Mucosa of rectum (tissue), 2 donors: ENCODE results near the gene RASGRF2.

ENCODE experiments used
- H3K27ac ChIP-seq, 2 donors: one replicate each; pipeline ENCODE4 v1.7.0; 2013; ENCODE audit warnings: inconsistent platforms in 2 of 2, low read depth in 2 of 2, low read length in 2 of 2
- H3K27me3 ChIP-seq, 2 donors: one replicate each; pipeline ENCODE4 v1.7.0; 2013; ENCODE audit warnings: low read length in 2 of 2; ENCODE audit not compliant: control insufficient read depth in 2 of 2, insufficient read depth in 2 of 2
- H3K36me3 ChIP-seq, 2 donors: one replicate each; pipeline ENCODE4 v1.7.0; 2013; ENCODE audit warnings: low read length in 2 of 2; ENCODE audit not compliant: control insufficient read depth in 2 of 2, insufficient read depth in 2 of 2
- H3K4me1 ChIP-seq, 2 donors: one replicate each; pipeline ENCODE4 v1.7.0; 2013; ENCODE audit warnings: low read length in 2 of 2, mild to moderate bottlenecking in 1 of 2; ENCODE audit not compliant: control insufficient read depth in 2 of 2, insufficient read depth in 2 of 2
- H3K4me3 ChIP-seq, 2 donors: one replicate each; pipeline ENCODE4 v1.7.0; 2013; ENCODE audit warnings: low read length in 2 of 2
- H3K9ac ChIP-seq, 2 donors: one replicate each; pipeline ENCODE4 v1.7.0; 2013; ENCODE audit warnings: low read length in 2 of 2, low read depth in 1 of 2, mild to moderate bottlenecking in 1 of 2
- H3K9me3 ChIP-seq, 2 donors: one replicate each; pipeline ENCODE4 v1.7.0; 2013; ENCODE audit warnings: low read length in 2 of 2; ENCODE audit not compliant: control insufficient read depth in 2 of 2
- donor health status: healthy.
- donor health status: Normal muscosa, but diverticular disease.

Gene RASGRF2

DNA sequence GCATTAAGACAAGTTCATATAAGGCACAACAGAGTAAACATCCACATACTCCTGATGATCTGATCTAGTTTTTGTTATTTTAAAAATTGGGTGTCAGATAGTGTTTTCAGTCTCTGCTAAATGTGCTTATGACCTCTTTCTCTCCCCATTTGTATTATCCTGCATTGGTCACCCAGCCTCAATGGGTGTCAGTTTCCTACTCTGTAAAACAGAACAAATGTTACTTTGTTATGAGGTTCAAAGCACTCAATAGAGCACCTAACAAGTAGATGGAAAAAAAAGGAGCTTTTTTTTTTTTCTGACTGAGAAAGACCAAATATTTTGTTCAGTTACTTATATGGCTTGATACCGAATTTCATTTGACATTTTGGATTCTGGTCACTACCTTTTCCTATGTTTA lies 33.6 kb upstream of the RASGRF2 start:
- no peaks in the 10 kb centered on the region for H3K27me3 ChIP-seq
- no peak overlapping the region for H3K4me3 ChIP-seq
- H3K36me3 ChIP-seq: no peaks in the 10 kb centered on the region
- no peaks in the 10 kb centered on the region for H3K4me1 ChIP-seq
- no peaks in the 10 kb centered on the region for H3K9me3 ChIP-seq
- H3K27ac ChIP-seq: no peak overlapping the region
- no peak overlapping the region for H3K9ac ChIP-seq

DNA sequence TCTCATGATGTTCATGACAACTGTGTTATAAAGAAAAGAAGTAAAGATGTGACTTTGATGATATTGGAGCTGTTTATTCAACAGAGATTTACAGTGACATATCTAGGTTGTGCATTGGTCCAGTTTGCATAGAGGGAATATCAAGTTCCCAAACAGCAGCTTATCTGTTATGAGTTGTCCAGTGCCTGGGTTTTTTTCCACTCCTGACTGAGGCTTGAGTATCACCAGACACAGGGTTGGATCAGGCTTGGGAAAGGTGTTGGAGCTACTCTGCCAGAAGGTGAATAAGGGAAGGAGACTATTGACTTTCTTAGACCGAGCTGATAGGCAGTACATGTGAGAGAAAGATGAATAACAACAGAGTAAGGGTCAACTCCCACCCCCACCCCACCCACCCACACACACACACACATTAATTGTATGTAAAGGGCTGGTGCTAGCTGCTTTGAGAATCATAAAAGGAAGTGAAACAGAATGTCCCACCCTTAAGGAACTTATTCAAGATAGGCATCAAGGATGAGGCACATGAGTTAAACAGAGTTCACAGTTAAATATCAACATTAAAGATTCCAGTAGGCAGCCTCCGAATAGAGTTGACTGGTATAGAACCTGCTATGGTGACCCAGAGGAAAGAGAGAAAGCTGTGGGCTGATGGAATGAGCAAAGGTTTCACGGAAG lies 33.0 kb upstream of the RASGRF2 start:
- H3K36me3 ChIP-seq: no peaks in the 10 kb centered on the region
- no peaks in the 10 kb centered on the region for H3K4me1 ChIP-seq
- no peaks in the 10 kb centered on the region for H3K27me3 ChIP-seq
- no peak overlapping the region for H3K27ac ChIP-seq
- H3K9me3 ChIP-seq: no peaks in the 10 kb centered on the region
- no peak overlapping the region for H3K4me3 ChIP-seq
- H3K9ac ChIP-seq: no peak overlapping the region

DNA sequence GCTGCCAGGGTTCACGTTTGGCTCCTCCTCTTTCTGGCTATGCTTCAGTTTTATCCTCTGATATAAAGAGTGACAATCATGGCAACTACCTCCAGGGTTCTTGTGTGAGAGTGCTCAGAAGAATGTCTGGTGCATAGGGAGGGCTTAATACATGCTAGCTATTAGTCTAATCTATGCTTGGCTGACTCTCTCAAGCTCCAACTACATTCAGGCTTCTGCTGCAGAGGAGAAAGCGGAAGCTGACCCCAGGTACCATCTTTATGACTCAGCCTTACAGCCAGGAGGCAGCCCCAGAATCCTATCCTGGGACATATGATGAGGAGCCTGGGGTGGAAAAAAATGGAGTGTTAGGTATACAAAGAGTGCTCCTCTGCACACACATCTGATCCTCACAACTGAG lies 32.1 kb upstream of the RASGRF2 start:
- Histone ChIP-seq H3K9ac (no peak overlapping the region), H3K27ac (no peak overlapping the region), H3K4me3 (no peak overlapping the region), H3K4me1 (no peaks in the 10 kb centered on the region), H3K36me3 (no peaks in the 10 kb centered on the region), H3K9me3 (no peaks in the 10 kb centered on the region), H3K27me3 (no peaks in the 10 kb centered on the region)

DNA sequence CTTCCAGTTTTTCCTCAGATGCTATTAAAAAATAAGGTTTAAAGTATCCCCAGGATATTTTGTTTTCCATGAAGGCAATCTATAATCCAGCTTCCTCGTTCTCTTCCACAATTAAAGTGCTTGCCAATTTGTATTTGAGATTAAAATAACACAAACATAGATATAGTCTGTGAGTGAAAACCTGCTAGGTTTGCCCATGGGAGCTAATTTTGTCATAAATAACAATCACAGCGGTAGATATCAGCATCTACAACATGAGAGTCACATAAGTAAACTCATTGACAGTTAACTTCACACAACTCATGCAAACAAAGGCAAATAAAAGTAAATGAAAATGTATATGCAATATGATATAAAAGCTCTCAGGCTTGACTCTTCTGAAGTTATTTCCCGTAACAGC lies 29.2 kb upstream of the RASGRF2 start:
- Histone ChIP-seq H3K9ac (no peak overlapping the region), H3K27me3 (no peaks in the 10 kb centered on the region), H3K27ac (no peak overlapping the region), H3K4me3 (no peak overlapping the region), H3K9me3 (no peaks in the 10 kb centered on the region), H3K36me3 (no peaks in the 10 kb centered on the region), H3K4me1 (no peaks in the 10 kb centered on the region)

DNA sequence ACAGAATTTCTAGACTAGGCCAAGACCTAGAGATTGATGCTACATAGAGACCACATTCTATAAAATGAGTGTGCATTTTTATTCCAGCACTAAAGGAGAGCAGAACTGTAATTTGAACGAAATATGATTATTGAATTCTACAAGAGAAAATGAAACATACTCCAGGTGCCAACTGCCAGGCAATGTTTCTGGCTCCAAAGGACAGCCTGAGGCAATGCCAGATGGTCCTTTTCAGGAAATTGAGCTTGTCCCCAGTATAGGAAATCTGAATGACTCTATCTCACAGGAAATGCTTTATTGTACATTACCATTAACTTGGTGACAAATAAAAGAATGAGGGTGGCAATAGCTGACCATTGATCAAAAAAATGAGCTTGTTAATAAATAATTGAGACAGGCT lies 28.8 kb upstream of the RASGRF2 start:
- no peak overlapping the region for H3K27ac ChIP-seq
- no peaks in the 10 kb centered on the region for H3K27me3 ChIP-seq
- H3K9ac ChIP-seq: no peak overlapping the region
- H3K36me3 ChIP-seq: no peaks in the 10 kb centered on the region
- no peaks in the 10 kb centered on the region for H3K4me1 ChIP-seq
- no peak overlapping the region for H3K4me3 ChIP-seq
- no peaks in the 10 kb centered on the region for H3K9me3 ChIP-seq

DNA sequence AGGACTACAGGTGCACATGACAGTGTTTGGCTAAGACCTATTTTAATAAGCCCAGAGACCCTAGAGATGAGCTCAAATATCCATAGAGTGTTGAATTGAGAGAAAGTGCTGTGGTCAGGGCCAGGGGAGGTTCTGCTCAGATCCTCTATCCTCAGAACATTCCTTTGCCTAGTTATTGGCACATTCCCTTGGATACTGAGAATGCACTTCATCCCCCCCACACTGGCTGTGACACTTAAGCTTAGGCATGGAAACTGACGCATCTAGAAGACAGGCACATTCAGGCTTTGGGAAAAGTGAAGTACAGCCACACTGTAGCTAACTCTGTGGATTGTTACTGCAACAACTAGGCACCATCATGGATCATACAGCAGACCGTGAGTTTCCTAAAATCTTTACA lies 27.1 kb upstream of the RASGRF2 start:
- no peaks in the 10 kb centered on the region for H3K4me1 ChIP-seq
- no peak overlapping the region for H3K9ac ChIP-seq
- no peaks in the 10 kb centered on the region for H3K36me3 ChIP-seq
- H3K27ac ChIP-seq: no peak overlapping the region
- no peaks in the 10 kb centered on the region for H3K9me3 ChIP-seq
- no peaks in the 10 kb centered on the region for H3K27me3 ChIP-seq
- no peak overlapping the region for H3K4me3 ChIP-seq

DNA sequence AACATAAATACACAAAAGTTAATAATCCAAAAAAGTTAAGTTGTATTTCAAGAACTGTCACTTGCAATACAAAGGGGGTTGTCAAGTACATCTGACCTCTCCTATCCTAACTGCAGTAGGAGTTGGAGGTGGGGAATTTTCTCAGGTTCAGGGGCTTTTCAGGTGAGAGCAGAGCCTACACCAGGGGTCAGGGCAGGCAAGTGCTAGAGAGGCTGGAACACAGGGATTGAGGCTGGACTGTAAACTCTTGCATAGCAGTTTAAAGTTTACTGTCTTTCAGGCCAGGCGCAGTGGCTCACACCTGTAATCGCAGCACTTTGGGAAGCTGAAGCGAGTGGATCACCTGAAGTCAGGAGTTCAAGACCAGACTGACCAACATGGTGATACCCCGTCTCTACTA lies 25.4 kb upstream of the RASGRF2 start:
- H3K9me3 ChIP-seq: no peaks in the 10 kb centered on the region
- no peak overlapping the region for H3K4me3 ChIP-seq
- H3K9ac ChIP-seq: no peak overlapping the region
- no peak overlapping the region for H3K27ac ChIP-seq
- no peaks in the 10 kb centered on the region for H3K27me3 ChIP-seq
- H3K4me1 ChIP-seq: no peaks in the 10 kb centered on the region
- no peaks in the 10 kb centered on the region for H3K36me3 ChIP-seq

DNA sequence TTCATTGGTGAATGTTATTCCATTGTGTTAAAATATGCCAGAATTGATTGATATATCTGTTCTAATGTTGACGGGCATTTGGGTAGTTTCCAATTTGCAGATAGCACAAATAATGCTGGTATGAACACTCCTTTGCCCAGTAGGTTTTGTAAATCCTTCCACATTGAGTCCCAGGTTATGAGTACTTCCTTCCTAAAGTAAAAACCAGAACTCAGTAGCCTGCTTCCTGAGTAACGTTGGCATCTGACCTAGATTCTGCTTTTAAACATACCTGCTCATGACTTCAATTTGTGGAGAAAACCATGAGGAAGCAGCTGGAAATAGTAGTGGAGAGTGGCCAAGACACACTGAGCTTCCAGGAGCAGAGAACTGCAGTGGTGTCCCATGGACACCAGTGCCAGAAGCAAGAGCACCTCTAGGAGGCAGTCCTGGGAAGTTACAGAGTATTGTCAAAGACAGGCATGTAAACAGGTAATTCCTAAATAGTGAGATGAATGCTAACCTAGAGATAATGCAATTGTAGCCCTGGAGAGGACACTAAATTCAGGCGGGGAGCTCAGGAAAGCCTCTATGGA lies 24.3 kb upstream of the RASGRF2 start:
- H3K36me3 ChIP-seq: no peaks in the 10 kb centered on the region
- no peak overlapping the region for H3K4me3 ChIP-seq
- no peaks in the 10 kb centered on the region for H3K9me3 ChIP-seq
- no peaks in the 10 kb centered on the region for H3K4me1 ChIP-seq
- no peaks in the 10 kb centered on the region for H3K27me3 ChIP-seq
- no peak overlapping the region for H3K9ac ChIP-seq
- no peak overlapping the region for H3K27ac ChIP-seq

DNA sequence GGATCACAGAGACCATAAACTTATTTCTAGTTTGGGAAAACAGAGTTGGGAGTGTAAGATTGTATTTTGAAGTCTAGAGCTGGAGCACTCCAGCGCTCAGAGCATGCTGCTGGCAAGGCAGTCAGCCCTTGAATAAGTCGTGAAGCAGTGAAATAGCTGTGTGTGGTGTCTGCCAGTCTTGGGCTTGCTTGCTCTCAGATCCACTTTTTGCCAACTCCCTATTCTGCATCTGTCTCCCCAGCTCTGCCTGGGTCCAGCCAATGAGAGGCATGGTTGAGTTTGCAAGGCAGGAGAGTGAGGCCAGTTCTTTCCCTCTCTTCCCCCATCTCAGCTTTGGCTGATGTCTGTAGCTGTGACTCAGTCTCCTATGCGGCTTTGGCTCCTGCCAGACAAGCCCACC lies 23.3 kb upstream of the RASGRF2 start:
- Histone ChIP-seq H3K36me3 (no peaks in the 10 kb centered on the region), H3K27ac (no peak overlapping the region), H3K4me1 (no peaks in the 10 kb centered on the region), H3K9me3 (no peaks in the 10 kb centered on the region), H3K27me3 (no peaks in the 10 kb centered on the region), H3K4me3 (no peak overlapping the region), H3K9ac (no peak overlapping the region)

DNA sequence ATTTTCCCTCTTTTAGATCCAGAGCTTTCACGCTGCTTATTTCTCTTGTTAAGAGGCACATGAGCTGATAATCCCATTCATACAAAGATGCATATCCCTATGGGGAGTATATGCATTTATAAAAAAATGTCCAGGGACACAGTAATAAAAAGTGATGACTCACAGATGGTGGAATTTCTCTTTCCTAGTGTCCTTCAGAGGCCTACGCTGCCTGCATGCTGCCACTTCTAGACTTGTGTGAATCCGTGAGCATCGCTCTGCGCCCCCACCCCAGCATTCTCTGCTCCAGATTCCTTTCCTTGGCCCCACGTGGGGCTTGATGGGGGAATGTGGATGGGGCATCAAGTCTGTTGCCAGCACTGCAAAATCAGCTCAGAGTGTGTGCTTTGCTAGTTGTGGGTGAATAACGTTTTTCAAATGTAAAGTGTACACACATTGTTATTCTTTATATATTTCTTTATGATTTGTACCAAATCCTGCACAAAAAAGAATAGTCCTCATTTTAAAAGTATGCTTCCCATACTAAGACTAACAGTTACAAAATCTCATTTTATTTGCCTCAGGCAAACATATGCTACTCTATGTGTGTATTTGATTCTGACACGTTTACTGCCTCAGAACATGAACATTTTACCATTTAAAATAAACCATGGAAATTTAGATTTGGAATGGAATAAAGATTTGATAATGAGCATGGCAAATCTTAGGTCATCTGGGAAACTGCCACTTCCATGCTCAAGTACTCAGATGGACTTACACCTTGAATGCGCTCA lies 22.4 kb upstream of the RASGRF2 start:
- Histone ChIP-seq H3K4me3 (no peak overlapping the region), H3K4me1 (no peaks in the 10 kb centered on the region)

More for the DNA sequence above, 22.4 kb upstream of the RASGRF2 start:
- Histone ChIP-seq H3K9me3 (no peaks in the 10 kb centered on the region), H3K36me3 (no peaks in the 10 kb centered on the region), H3K27ac (no peak overlapping the region), H3K9ac (no peak overlapping the region), H3K27me3 (no peaks in the 10 kb centered on the region)
